Ramos (cell line): Measurements from ENCODE around the gene CLEC18B.
"Not testable (repeated sequence)": the region's sequence is repeated elsewhere in the genome, so short reads cannot be mapped to it uniquely, and the experiment has no call there.

Experiments
- in situ Hi-C: fragments of 300-500 bp; cut with MboI; formaldehyde crosslinking; loops from one replicate; pipeline ENCODE4 v1.14.3; 2022; ENCODE audit warnings: low sequenced_read_pairs; ENCODE audit not compliant: unreplicated experiment

CLEC18B gene

GRCh38 chr16:74409185-74409981 is 11.9 kb downstream of the CLEC18B start:
- in situ Hi-C loops = not testable (repeated sequence)

GRCh38 chr16:74407362-74407705 is 13.9 kb downstream of the CLEC18B start:
- in situ Hi-C loops = not testable (repeated sequence)

DNA sequence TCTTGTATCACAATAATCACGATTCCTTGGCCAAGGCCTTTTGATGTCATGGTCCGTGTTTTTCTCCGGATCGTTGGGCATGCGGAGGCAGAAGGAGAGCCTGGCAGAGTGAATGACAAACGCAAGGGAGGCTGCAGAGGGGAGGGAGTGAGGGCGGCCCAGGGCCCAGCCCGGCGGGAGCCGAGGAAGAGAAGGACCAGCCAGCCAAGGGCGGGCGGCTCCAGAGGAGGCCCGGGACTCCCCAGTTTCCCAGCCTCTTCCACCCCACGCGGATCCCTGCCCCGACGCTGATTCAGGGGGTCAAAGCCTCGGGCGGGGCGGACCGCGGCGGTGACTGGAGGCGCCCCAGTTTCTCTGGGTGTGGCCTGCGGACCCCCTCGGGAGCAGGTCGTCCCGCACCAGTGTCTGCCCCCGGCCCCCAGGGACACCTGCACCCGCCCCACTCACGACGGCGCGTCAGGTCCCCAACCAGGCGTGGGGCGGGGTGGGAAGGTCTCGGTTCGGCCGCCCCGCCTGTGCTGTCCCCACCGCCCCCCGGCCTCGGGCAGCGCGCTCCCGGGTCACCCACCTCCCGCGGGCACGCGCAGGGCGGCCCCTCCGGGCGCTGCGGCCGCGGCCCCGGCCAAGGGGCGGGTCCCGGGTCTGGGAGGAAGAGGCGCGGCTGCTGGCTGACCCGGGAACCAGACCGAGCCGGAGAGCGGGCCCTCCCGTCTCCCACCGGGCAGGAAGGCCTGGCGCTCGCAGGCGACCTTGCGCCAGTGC is 14.5 kb downstream of the CLEC18B start:
- in situ Hi-C loops = not testable (repeated sequence)

DNA sequence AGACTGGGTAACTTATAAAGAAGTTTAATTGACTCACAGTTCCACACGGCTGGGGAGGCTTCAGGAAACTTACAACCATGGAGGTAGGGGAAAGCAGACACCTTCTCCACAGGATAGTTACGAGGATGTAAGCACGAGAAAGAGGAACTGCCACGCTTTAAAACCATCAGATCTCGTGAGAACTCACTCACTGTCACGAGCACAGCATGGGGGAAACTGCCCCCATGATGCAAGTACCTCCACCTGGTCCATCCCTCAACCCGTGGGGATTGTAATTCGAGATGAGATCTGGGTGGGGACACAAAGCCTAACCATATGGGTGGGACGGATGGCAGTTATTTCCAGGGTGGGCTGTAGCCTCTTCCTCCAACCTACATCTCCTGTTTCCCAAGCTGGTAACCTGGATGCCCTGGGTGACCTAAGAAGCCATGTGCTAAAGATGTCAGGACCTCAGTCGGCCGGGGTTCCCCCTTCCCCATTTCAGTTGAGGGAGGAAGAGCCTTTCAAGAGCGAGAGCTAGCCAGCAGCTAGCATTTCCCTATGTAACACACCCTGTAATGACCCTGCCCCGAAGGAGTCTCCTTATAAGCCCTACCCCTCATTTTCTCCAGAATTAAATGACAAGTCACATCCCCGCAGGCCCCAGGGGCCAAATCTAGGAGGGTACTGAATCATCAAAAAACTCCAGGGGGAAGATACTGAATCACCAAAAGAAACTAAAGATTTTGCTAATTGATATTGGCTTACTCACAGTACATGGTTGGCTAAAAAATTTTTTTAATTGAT is 16.9 kb downstream of the CLEC18B start:
- in situ Hi-C loops = not testable (repeated sequence)

DNA sequence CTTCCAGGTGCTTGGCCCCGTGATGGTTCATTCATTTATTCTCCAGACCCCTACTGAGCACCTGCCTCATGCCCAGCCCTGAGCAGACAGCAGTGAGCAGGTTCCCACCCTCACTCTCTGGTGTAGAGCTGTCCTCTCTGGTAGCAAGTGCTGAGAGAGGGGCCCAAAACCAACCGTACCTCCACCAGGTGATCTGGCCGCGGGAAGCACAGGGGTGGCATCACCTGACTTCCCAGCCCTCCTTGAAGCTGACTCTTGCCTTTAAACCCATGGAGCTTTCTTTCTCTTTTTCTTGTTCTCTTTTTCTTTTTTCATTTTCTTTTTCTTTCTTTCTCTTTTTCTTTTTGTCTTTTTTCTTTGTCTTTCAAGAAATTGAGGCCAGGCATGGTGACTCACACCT is 21.0 kb downstream of the CLEC18B start:
- in situ Hi-C loops = not testable (repeated sequence)

DNA sequence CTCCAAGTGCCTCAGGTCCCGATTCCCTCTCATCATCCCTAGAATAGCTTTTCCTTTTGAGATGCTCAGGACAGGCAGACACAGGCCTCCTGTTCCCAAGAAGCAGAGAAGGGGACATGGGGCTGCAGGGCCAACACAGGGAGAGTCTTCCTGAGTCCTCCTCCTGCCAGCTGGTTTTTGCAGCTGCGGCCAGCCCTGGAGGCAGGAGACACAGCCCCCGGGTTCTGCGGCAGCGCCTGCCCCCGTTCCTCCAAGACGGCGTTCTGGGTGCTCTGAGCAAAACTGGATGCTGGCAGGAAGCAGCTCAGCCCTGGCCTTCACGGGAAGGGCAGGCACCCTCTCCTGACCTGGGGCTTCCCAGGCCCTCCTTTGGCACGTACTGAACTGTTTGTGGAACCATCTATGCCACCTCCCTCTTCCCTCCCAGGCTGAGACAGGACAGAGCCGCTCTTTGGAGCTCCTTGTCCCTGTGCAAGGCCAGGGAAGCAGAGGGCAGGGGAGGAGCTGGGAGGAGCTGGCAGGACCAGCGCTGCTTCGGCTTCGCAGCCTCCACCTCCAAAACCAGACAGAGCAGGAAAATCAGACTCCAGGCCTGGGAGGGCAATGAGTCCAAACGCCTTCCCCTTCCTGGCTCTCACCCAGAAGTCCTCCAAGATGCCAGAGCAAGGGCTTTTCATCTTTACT is 22.9 kb downstream of the CLEC18B start:
- in situ Hi-C loops = not testable (repeated sequence)

- in situ Hi-C loops = not testable (repeated sequence)
These were observed 24.7 kb downstream of the CLEC18B start for GRCh38 chr16:74396521-74397017.

DNA sequence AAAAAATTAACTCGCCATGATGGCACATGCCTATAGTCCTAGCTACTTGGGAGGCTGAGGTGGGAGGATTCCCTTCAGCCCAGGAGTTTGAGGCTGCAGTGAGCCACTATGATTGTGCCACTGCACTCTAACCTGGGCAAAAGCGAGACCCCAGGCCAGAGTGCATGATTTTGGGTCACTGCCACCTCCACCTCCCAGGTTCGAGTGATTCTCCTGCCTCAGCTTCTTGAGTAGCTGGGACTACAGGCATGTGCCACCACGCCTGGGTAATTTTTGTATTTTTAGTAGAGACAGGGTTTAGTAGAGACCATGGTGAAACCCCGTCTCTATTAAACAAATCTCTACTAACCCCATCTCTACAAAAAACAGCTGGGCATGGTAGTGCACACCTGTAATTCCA is 26.7 kb downstream of the CLEC18B start:
- in situ Hi-C loops = not testable (repeated sequence)

GRCh38 chr16:74394131-74394530 is 27.1 kb downstream of the CLEC18B start:
- in situ Hi-C loops = not testable (repeated sequence)

DNA sequence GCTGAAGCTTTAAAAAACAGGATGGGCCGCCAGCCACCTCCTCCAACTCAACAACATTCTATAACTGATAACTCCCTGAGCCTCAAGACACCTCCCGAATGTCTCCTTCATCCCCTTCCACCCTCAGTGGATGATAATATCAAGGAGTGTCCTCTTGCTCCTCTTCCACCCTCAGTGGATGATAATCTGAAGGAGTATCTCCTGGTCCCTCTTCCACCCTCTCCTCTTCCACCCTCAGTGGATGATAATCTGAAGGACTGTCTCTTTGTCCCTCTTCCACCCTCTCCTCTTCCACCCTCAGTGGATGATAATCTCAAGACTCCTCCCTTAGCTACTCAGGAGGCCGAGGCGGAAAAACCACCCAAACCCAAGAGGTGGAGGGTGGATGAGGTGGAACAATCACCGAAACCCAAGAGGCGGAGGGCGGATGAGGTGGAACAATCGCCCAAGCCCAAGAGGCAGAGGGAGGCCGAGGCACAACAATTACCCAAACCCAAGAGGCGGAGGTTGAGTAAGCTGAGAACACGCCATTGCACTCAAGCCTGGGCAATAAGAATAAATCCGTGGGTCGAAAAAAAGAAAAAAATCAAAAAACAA is 29.7 kb downstream of the CLEC18B start:
- in situ Hi-C loops = not testable (repeated sequence)

DNA sequence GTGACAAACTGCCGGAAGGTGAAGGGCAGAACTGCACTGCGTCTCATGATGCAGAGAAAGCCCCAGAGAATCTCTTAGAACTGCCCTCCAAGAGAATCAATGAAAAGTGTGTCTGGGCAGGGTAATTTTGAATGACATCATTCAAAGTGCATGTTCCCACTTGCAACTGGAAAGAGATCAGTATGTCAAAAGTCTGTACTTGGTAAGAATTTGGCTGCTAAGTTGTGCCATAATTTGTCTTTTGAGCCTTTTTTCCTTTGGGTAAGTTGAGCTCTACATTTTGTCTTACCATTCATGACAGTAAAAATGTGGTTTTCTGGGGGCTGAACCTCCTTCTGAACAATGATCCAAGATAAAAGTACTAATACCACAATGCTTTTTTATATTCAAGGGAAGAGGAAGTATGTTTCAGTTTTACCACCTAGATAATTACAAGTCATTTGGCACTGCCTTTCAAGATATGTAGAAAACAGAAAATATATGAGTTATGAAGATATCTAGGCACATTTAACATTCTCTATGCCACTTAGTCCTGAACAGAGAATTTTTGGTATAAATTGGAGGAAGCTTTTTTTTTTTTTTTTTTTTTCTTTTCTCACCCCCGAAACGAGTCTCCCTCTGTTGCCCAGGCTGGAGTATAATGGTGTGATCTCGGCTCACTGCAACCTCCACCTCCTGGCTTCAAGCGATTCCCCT is 38.8 kb downstream of the CLEC18B start:
- in situ Hi-C loops = not testable (repeated sequence)

GRCh38 chr16:74373847-74374184 is 47.5 kb downstream of the CLEC18B start:
- in situ Hi-C loops = not testable (repeated sequence)

- in situ Hi-C loops = no loop called here
These were observed 48.1 kb downstream of the CLEC18B start for GRCh38 chr16:74372953-74373846.

DNA sequence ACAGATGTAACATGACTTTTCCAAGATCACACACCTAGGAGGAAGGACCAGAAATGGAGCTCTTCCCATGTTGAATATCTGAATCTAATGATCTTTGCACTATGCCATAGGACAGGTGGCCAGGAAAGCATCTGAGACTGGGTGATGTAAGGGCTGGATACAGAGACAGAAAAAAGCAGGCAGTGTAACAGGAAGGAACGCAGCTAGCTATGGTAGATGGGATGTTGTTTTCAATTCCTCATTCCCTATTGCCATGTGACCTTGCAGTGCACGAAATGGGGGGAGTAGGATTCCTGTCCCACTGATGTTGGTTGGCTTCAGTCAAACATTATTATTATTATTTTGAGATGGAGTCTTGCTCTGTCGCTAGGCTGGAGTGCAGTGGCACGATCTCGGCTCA is 48.9 kb downstream of the CLEC18B start:
- in situ Hi-C loops = no loop called here

DNA sequence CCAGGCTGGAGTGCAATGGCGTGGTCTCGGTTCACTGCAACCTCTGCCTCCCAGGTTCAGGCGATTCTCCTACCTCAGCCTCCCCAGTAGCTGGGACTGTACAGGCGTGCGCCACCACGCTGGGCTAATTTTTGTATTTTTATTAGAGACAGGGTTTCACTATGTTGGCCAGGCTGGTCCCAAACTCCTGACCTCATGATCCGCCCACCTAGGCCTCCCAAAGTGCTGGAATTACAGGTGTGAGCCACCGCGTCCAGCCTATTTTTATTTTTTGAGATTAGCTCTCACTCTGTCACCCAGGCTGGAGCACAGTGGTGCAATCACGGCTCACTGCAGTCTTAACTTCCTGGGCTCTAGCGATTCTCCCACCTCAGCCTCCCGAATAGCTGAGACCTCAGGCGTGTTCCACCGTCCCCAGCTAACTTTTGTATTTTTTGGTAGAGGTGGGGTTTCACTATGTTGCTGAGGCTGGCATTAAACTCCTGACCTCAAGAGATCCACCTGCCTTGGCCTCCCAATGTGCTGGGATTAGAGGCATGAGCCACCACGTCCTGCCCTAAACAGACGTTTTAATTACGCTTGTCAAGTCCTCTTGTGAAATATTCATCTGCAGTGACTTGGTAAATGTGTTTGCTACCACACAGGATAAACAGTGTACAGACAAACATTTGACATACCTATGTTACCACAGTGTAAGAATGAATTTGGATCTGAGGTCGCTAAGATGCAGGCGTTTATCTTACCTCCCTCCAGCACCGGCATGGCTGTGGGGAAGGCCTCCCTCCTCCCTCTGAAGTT is 50.7 kb downstream of the CLEC18B start:
- in situ Hi-C loops = not testable (repeated sequence)

GRCh38 chr16:74368002-74368911 is 53.0 kb downstream of the CLEC18B start:
- in situ Hi-C loops = not testable (repeated sequence)
